Measurements from ENCODE around the gene CHST11. TPM values are rescaled to one million over a fixed set of nuclear protein-coding genes. Genes with fewer than 3 reads are reported as not detected.

CHST11 gene
- total RNA-seq, 1 experiment from 2014 or later = 1.1 TPM

- DNase-seq = no peak
- peaks cover 54% of the 10 kb centered on the region for H3K27me3 Mint-ChIP-seq (ENCODE audit: unreplicated experiment)
Observed at GRCh38 chr12:104426926-104427546, 29.7 kb upstream of the CHST11 start.

GRCh38 chr12:104427547-104427938, 29.2 kb upstream of the CHST11 start:
- H3K27me3 Mint-ChIP-seq (ENCODE audit: unreplicated experiment) = peaks cover 54% of the 10 kb centered on the region
- TF ChIP-seq CTCF (IDR thresholded peaks at IDR 0.05; ENCODE audit: unreplicated experiment) = no peak
- no peaks in the 10 kb centered on the region for H3K36me3 Mint-ChIP-seq (ENCODE audit: insufficient read depth, unreplicated experiment)
- H3K4me3 Mint-ChIP-seq (ENCODE audit: low read depth, unreplicated experiment) = no peak overlapping the region
- H3K27ac Mint-ChIP-seq (ENCODE audit: unreplicated experiment) = no peak overlapping the region
- BruUV-seq (replicated peaks) = no TSS peak
- no peaks in the 10 kb centered on the region for H3K9me3 Mint-ChIP-seq (ENCODE audit: low read depth, unreplicated experiment)
- DNase-seq = no peak
- intact Hi-C loops (cut with micrococcal nuclease; ENCODE audit: unreplicated experiment) = no loop called here
- H3K4me1 Mint-ChIP-seq (ENCODE audit: low read depth, unreplicated experiment) = no peaks in the 10 kb centered on the region
- CTCF ChIA-PET = no interaction called here

More at GRCh38 chr12:104426926-104427546, 29.7 kb upstream of the CHST11 start:
- intact Hi-C loops (cut with micrococcal nuclease; ENCODE audit: unreplicated experiment) = no loop called here
- no peak for TF ChIP-seq CTCF (IDR thresholded peaks at IDR 0.05; ENCODE audit: unreplicated experiment)
- Mint-ChIP-seq H3K4me1 (ENCODE audit: low read depth, unreplicated experiment) (no peaks in the 10 kb centered on the region), H3K9me3 (ENCODE audit: low read depth, unreplicated experiment) (no peaks in the 10 kb centered on the region), H3K36me3 (ENCODE audit: insufficient read depth, unreplicated experiment) (no peaks in the 10 kb centered on the region), H3K4me3 (ENCODE audit: low read depth, unreplicated experiment) (no peak overlapping the region), H3K27ac (ENCODE audit: unreplicated experiment) (no peak overlapping the region)
- CTCF ChIA-PET = interaction anchor here (0.8 kb wide), 1 partner anchor 22 kb away, joined by 3 read pairs; no protein-coding TSS in a partner anchor
- BruUV-seq (replicated peaks) = no TSS peak

GRCh38 chr12:104433061-104433460, 23.7 kb upstream of the CHST11 start:
- Mint-ChIP-seq H3K27me3 (ENCODE audit: unreplicated experiment) (peaks cover 72% of the 10 kb centered on the region), H3K9me3 (ENCODE audit: low read depth, unreplicated experiment) (no peaks in the 10 kb centered on the region), H3K27ac (ENCODE audit: unreplicated experiment) (no peak overlapping the region), H3K36me3 (ENCODE audit: insufficient read depth, unreplicated experiment) (no peaks in the 10 kb centered on the region), H3K4me3 (ENCODE audit: low read depth, unreplicated experiment) (no peak overlapping the region), H3K4me1 (ENCODE audit: low read depth, unreplicated experiment) (no peaks in the 10 kb centered on the region)
- no peak for DNase-seq
- intact Hi-C loops (cut with micrococcal nuclease; ENCODE audit: unreplicated experiment) = no loop called here
- CTCF ChIA-PET = no interaction called here
- no TSS peak for BruUV-seq (replicated peaks)
- TF ChIP-seq CTCF (IDR thresholded peaks at IDR 0.05; ENCODE audit: unreplicated experiment) = no peak

- H3K9me3 Mint-ChIP-seq (ENCODE audit: low read depth, unreplicated experiment) = no peaks in the 10 kb centered on the region
- H3K36me3 Mint-ChIP-seq (ENCODE audit: insufficient read depth, unreplicated experiment) = no peaks in the 10 kb centered on the region
- BruUV-seq (replicated peaks) = no TSS peak
- H3K27me3 Mint-ChIP-seq (ENCODE audit: unreplicated experiment) = peaks cover 83% of the 10 kb centered on the region
- no peak for TF ChIP-seq CTCF (IDR thresholded peaks at IDR 0.05; ENCODE audit: unreplicated experiment)
- H3K27ac Mint-ChIP-seq (ENCODE audit: unreplicated experiment) = no peak overlapping the region
- intact Hi-C loops (cut with micrococcal nuclease; ENCODE audit: unreplicated experiment) = no loop called here
- CTCF ChIA-PET = interaction anchor here (0.7 kb wide), 1 partner anchor 258 kb away, joined by 4 read pairs; no protein-coding TSS in a partner anchor
- H3K4me1 Mint-ChIP-seq (ENCODE audit: low read depth, unreplicated experiment) = peaks cover 7% of the 10 kb centered on the region
- no peak for DNase-seq
- no peak overlapping the region for H3K4me3 Mint-ChIP-seq (ENCODE audit: low read depth, unreplicated experiment)
Observed at GRCh38 chr12:104434129-104434528, 22.6 kb upstream of the CHST11 start.
